ENCODE data around the gene ZNF646. TPM values are rescaled to one million over a fixed set of nuclear protein-coding genes. Genes with fewer than 3 reads are reported as not detected.

ZNF646 gene
- total and polyA plus RNA-seq, 2 of the 13 experiments (the other 11 are each of a cell fraction or from before 2014, with no cell fraction given), result 3.4 to 10.9 TPM

DNA sequence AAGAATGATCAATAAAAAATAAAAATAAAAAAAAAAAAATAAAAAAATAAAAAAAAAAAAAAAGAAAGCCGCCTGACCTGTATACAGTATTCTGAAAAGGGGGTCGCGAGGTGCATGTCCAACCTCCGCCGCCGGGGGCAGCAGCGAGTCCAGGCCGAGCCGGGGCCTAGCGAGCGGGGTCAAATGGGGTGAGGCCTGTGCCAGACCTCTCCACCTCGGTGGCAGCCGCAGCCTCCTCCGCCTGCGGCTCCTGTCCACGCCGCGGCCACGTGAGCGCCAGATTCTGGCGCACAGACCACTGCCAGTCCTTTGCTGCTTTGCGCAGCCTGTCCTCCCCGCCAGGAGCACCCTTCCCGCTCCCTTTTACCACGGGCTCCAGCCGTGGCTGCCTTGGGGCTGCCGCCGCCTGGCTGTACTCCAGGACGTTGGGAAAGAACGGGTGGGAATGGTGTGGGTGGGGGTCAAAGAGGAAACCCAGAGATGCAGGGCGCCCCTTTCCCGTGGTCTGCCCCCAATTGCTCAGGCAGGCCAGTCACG is 31.5 kb downstream of the ZNF646 start (continued):
- TF ChIP-seq SOX13 (IDR thresholded peaks at IDR 0.05) (no peak), SOX13 (CRISPR knock-in tag; conservative IDR thresholded peaks at IDR 0.05 in 1 of 2, IDR thresholded peaks at IDR 0.05 in 1 of 2) (peak in 1 of 2 experiments; percentile 89; a peak in 2 of 4 replicates), ZNF772 (CRISPR knock-in tag; IDR thresholded peaks at IDR 0.05) (peak; percentile 99), CEBPB (IDR thresholded peaks at IDR 0.05; ENCODE audit: borderline replicate concordance, low read depth, low read length) (peak; percentile 51; the same call in 1 of the 2 replicates), HOXA5 (CRISPR knock-in tag; IDR thresholded peaks at IDR 0.05) (peak; percentile 96), TOPORS (CRISPR knock-in tag; IDR thresholded peaks at IDR 0.05) (peak; percentile 94), ZNF101 (CRISPR knock-in tag; IDR thresholded peaks at IDR 0.05; ENCODE audit: borderline replicate concordance, low read depth) (peak; percentile 50; the same call in 1 of the 2 replicates), ZNF790 (CRISPR knock-in tag; IDR thresholded peaks at IDR 0.05; ENCODE audit: borderline replicate concordance) (peak; percentile 95), ZNF724P (CRISPR knock-in tag; IDR thresholded peaks at IDR 0.05; ENCODE audit: borderline replicate concordance) (peak; percentile 90; the same call in 1 of the 2 replicates), NAIF1 (CRISPR knock-in tag; IDR thresholded peaks at IDR 0.05; ENCODE audit: borderline replicate concordance) (peak; percentile 43; the same call in 1 of the 2 replicates), ZSCAN29 (CRISPR knock-in tag; conservative IDR thresholded peaks at IDR 0.05) (peak; percentile 70; the same call in 1 of the 2 replicates), ATF7 (IDR thresholded peaks at IDR 0.05) (no peak), ATF7 (CRISPR knock-in tag; IDR thresholded peaks at IDR 0.05) (peak; percentile 33; the same call in 1 of the 2 replicates), ETV6 (CRISPR knock-in tag; conservative IDR thresholded peaks at IDR 0.05) (peak; percentile 88), CREM (IDR thresholded peaks at IDR 0.05) (no peak), CREM (CRISPR knock-in tag; IDR thresholded peaks at IDR 0.05) (no peak), SALL1 (CRISPR knock-in tag; IDR thresholded peaks at IDR 0.05) (peak; percentile 99), ZBTB7B (CRISPR knock-in tag; IDR thresholded peaks at IDR 0.05) (peak; percentile 87), AHR (CRISPR knock-in tag; IDR thresholded peaks at IDR 0.05) (peak; percentile 81; the same call in 1 of the 2 replicates), SP1 (IDR thresholded peaks at IDR 0.05) (no peak), SP1 (CRISPR knock-in tag; IDR thresholded peaks at IDR 0.05) (peak; percentile 50), TSC22D2 (CRISPR knock-in tag; IDR thresholded peaks at IDR 0.05; ENCODE audit: borderline replicate concordance) (peak; percentile 88; the same call in 1 of the 2 replicates), FIP1L1 (IDR thresholded peaks at IDR 0.05; ENCODE audit: borderline replicate concordance, insufficient read depth, low read depth, low read length) (no peak), ZNF121 (CRISPR knock-in tag; IDR thresholded peaks at IDR 0.05) (peak; percentile 79), NFE2L1 (CRISPR knock-in tag; IDR thresholded peaks at IDR 0.05; ENCODE audit: borderline replicate concordance) (no peak)
- TF ChIP-seq, protein P1, sequence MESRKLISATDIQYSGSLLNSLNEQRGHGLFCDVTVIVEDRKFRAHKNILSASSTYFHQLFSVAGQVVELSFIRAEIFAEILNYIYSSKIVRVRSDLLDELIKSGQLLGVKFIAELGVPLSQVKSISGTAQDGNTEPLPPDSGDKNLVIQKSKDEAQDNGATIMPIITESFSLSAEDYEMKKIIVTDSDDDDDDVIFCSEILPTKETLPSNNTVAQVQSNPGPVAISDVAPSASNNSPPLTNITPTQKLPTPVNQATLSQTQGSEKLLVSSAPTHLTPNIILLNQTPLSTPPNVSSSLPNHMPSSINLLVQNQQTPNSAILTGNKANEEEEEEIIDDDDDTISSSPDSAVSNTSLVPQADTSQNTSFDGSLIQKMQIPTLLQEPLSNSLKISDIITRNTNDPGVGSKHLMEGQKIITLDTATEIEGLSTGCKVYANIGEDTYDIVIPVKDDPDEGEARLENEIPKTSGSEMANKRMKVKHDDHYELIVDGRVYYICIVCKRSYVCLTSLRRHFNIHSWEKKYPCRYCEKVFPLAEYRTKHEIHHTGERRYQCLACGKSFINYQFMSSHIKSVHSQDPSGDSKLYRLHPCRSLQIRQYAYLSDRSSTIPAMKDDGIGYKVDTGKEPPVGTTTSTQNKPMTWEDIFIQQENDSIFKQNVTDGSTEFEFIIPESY (CRISPR knock-in tag; IDR thresholded peaks at IDR 0.05), result peak; percentile 90
